GM19397 (cell line): ENCODE measurements around the gene NAPSA.
"Not testable (repeated sequence)": the region's sequence is repeated elsewhere in the genome, so short reads cannot be mapped to it uniquely, and the experiment has no call there.

Source experiments
- ATAC-seq: cut with Tn5 transposase; IDR thresholded peaks from one replicate; pipeline ENCODE4 v1.9.1; 2021; ENCODE audit warnings: mild to moderate bottlenecking, moderate library complexity; ENCODE audit not compliant: unreplicated experiment

Gene NAPSA

DNA sequence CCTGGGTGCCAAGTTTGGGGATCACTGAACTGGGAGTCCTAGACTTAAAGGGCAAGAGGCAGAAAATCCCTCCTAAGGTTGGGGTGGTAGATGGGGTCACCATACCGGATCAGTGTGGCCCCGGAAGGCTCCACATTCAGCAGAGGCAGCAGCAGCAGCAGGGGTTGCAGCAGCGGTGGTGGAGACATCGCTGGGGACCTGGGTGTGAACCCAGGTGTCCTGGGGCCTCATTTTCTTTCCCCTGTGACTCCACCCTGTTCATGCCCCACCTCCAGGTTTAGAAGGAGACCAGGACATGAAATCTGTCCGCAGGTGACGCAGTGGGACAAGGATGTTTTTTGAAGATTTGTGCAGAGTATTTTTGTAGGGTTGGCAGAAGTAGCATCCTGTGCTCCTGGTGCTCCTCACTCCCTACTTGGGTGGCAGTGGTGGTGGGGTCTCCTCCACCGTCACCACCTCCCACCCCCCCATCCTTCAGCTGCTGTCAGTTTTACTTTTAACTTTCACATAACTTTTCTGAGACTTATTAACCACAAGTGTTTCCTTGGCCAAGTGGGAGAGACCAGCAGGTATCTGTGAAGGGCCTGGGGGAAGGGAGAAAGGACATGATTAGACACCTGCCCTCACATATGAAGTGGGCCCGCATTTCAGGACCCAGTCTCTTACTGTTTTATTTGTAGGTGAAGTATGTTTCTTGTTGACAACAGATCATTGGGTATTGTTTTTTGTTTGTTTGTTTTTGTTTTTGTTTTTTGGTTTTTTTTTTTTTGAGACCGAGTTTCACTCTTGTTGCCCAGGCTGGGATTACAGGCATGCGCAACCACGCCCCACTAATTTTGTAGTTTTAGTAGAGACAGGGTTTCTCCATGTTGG lies at the start of gene NAPSA:
Gene NAPSA, minus strand, starts transcription at position 206 of the 873 bp plus-strand sequence. Its CDS starts 18 bp downstream, at position 188.
- no peak for ATAC-seq

DNA sequence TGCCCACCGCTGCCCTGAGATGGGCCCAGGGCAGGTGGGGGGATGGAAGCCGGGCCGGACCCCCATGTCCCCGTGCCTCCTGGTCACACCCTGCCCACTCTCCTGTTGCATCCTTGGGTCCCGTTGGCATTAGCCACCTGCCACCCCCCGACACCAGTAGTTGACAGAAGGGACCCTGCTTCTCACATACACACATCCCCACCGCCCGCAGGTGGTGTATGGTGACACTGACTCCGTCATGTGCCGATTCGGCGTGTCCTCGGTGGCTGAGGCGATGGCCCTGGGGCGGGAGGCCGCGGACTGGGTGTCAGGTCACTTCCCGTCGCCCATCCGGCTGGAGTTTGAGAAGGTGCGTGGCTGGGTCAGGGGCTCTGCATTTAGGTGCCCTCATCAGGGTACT lies 48.1 kb upstream of the NAPSA start:
- no peak for ATAC-seq

DNA sequence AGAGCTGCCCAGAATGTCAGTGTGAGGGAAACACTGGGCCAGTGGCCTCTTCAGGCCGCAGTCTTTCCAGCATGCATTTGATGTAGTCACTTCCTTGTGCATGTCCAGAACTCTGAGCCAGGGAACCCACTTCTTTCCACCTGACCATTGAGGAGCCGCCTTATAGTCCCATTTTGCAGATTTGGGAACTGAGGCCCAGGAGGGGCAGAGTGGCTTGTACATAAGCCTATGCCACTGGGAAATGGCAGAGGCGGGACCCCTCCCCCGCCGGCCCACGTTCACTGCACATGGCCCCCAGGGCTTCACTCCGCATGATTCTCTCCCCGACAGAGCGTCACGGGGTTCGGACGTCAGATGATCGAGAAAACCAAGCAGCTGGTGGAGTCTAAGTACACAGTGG lies 47.7 kb upstream of the NAPSA start:
- no peak for ATAC-seq

DNA sequence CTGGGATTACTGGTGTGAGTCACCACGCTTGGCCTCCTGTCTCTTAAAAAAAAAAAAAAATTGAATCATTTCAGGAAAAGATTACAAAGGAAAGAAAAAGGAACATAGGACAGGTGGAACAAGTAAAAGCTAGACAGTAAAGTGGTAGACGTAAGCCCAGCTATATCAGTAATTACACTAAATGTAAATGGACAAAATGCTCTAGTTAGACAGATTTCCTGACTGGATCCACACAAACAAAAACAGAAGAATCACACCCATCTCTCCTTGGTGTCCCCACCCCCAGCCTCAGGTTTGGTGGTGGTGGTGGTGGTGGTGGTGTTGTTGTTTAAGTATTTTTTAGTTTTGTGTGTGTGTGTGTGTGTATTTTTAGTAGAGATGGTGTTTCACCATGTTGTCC lies 47.0 kb upstream of the NAPSA start:
- no peak for ATAC-seq

DNA sequence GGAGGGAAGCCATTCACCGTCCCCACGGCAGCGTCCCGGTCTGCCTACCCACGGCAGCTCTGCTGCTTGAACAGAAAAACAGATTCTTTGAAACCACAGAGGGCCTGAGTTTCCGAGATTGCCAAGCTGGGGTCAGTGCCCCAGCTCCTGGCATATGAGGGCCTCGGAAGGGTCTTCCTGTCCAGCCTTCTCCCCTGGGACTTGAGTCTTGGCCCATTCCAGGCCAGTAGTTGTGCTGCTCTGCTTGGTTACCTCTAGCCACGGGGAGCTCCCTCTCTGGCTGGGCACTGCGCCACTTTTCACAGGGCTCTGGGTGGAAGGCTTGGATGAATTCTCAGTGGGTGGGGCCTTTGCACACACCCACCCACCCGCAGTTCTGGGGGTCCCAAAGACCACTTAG lies 44.7 kb upstream of the NAPSA start:
- no peak for ATAC-seq

DNA sequence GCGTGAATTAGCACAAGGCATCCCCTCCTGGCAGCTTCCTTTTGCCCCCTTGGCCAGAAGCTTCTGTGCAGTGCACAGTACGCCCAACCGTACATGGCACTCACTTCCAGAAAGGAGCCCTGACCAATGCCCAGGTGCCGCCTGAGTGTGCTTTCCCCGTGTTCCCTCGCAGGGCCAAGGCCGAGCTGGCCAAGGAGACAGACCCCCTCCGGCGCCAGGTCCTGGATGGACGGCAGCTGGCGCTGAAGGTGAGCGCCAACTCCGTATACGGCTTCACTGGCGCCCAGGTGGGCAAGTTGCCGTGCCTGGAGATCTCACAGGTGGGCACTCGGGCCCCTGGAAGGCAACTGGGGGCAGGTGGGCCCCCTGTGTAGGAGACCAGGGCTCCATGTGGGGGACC lies 43.9 kb upstream of the NAPSA start:
- no peak for ATAC-seq

DNA sequence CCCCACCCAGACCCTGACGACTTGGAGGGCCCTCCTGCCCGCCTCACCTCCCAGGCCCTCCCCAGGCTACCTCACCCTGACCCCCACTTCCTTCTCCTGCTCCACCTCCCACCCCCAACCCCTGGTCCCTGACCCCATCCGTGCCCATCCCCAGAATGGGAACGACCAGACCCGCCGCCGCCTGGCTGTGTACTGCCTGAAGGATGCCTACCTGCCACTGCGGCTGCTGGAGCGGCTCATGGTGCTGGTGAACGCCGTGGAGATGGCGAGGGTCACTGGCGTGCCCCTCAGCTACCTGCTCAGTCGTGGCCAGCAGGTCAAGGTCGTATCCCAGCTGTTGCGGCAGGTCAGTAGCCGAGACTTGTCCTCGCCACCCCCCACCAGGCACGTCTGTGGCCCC lies 41.4 kb upstream of the NAPSA start:
- no peak for ATAC-seq

DNA sequence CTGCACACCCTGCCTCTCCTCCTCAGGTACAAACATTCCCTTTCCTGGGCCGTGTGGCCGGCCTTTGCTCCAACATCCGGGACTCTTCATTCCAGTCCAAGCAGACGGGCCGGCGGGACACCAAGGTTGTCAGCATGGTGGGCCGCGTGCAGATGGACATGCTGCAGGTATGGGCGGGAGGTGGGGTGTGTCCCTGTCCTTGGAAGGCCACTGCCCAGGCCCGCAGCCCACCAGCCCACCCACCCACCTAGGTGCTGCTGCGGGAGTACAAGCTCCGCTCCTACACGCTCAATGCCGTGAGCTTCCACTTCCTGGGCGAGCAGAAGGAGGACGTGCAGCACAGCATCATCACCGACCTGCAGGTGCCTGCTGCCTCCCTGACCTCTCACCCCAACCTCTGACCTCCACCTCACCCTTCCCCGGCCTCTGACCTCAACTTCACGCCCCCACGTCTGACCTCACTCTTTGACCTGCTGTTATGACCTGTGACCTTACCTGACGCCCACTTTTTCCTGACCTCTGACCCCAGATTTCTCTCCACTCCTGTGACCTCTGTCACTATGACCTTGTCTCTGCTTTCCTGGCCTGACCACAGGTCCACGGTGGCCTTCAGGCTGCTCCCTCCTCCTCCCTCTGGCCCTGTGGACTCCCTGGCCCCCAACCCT lies 40.8 kb upstream of the NAPSA start:
- ATAC-seq: no peak

DNA sequence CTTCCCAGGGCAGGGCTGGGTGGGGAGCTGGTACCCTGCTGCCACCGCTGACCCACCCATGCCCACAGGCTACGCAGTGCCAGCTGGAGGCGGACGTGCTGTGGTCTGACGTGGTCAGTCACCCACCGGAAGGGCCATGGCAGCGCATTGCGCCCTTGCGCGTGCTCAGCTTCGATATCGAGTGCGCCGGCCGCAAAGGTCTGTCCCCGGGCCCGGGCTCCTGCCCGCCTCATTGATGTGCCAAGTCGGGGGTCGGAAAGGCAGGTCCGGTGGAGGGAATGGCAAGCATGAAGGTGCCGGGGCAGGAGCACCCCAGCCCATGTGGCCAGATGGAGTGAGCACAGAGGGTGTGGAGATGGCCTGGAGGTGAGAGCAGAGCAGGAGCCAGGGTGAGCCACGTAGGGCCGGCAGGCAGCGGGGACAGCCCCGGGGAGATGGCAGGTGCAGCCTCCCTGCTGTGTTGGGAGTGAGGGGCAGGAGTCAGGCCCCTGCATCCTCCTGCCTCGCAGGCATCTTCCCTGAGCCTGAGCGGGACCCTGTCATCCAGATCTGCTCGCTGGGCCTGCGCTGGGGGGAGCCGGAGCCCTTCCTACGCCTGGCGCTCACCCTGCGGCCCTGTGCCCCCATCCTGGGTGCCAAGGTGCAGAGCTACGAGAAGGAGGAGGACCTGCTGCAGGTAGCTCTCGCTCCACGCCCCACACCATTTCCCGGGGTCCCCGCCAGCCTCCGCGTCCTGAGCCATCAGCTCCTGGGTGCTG lies 37.3 kb upstream of the NAPSA start:
- no peak for ATAC-seq

DNA sequence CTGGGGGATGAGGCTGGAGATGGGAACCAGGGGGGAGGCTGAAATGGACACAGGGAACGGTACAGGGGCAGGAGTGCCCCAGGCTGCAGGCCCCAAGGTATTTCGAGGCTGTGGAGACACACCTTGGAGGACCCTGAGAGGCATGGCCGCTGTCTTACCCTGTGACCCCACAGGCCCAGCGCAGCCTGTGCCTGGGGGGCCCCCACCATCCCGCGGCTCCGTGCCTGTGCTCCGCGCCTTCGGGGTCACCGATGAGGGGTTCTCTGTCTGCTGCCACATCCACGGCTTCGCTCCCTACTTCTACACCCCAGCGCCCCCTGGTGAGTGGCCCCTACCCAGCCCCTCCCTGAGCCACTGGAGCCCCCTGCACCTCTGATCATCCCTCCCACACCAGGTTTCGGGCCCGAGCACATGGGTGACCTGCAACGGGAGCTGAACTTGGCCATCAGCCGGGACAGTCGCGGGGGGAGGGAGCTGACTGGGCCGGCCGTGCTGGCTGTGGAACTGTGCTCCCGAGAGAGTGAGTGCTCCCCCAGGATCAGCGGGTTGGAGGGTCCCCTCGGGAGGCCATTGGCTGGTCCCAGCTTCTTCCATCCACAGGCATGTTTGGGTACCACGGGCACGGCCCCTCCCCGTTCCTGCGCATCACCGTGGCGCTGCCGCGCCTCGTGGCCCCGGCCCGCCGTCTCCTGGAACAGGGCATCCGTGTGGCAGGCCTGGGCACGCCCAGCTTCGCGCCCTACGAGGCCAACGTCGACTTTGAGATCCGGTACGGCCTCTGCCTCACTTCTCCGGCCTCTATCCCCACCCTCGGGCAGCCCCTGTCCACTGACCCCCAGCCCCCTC lies 36.4 kb upstream of the NAPSA start:
- no peak for ATAC-seq

DNA sequence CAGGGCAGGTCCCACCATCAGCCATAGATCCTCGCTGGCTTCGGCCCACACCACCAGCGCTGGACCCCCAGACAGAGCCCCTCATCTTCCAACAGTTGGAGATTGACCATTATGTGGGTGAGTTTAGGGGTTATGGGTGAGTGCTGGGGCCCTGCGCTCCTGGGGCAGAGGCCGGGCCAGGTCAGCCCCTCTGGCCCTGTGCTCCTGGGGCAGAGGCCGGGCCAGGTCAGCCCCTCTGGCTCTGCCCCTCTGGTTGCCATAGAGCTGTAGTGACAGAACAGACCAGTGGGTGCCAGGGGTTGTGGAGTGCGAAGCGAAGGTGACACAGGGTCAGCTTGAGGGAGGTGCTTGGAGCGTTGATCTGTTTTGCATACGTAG lies 33.9 kb upstream of the NAPSA start:
- ATAC-seq: no peak

DNA sequence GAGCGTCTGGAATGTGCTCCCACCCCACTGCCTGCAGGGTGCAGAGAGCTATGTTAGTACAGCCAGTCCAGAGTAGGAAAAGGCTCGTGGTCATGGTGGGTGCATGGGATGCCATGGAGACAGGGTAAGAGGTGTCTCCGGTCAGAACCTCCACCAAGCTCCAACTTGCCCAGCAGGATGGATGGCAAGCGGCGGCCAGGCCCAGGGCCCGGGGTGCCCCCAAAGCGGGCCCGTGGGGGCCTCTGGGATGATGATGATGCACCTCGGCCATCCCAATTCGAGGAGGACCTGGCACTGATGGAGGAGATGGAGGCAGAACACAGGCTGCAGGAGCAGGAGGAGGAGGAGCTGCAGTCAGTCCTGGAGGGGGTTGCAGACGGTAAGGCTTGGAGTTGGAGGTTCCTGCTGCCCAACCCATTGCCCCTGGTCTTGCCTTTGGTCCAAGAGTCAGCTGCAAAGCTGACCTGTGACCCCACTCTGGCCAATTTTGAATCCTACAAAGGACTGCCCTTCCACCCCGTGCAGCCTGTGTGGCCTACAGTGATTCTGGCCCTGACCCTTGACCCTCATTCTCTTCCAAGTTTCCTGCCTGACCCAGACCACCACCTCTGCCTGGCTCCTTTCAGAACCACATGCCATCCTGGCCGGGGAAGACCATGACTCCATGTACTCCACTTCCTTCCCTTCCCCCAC lies 33.4 kb upstream of the NAPSA start:
- no peak for ATAC-seq

DNA sequence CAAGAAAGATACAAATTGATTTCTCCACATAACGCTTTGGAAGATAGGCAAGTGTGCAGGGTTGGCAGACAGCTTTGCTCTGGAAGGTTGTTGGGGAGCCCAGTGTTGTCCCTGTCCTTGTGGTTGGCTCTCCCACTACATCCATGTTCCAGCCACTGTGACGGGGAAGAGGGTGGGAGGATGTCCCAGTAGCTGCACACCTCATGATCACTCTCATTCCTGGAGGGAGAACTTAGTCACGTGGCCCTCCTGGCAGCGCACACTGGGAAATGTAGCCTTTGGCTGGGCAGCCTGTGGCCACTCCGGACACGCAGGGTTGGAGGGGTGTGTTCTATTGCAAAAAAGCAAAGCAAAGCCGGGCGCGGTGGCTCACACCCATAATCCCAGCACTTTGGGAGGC lies 28.6 kb upstream of the NAPSA start:
- no peak for ATAC-seq

DNA sequence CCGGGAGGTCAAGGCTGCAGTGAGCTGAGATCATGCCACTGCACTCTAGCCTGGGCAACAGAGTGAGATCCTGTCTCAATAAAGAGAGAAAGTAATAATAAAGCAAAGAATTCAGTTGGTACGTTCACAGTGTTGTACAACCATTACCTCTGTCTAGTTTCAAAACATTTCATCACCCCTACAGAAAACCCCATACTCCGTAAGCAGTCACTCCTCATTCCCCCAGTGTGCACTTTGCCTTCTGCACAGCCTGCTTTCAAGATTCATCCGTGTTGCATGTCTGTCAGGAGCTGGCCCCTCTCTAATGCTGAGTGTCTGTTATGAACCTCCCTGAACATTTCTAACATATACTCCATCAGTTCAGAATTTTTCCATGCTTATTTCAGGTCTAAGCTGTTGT lies 28.1 kb upstream of the NAPSA start:
- ATAC-seq: no peak

DNA sequence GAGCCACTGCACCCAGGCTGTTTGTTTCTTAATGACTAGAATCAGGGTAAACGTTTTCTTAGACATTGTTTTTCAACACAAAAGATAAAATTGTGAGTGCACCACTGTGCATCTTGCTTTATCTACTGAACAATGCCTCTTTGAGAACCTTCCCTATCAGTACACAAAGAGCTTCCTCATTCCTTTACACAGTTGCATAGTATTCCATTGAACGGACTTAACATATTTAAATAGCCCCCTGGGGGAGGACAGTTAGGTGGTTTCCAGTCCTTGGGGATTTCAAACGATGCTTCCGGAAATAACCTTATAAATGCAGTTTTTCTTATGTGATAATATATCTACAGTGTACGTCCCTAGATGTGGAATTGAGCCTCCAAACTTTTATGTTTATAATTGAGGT lies 27.3 kb upstream of the NAPSA start:
- no peak for ATAC-seq

DNA sequence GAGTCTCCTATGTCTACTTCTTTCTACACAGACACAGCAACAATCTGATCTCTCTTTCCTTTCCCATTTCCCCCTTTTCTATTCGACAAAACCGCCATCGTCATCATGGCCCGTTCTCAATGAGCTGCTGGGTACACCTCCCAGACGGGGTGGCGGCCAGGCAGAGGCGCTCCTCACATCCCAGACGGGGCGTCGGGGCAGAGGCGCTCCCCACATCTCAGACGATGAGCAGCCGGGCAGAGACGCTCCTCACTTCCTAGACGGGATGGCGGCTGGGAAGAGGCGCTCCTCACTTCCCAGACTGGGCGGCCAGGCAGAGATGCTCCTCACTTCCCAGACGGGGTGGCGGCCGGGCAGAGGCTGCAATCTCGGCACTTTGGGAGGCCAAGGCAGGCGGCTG lies 25.5 kb upstream of the NAPSA start:
- ATAC-seq: not testable (repeated sequence)

DNA sequence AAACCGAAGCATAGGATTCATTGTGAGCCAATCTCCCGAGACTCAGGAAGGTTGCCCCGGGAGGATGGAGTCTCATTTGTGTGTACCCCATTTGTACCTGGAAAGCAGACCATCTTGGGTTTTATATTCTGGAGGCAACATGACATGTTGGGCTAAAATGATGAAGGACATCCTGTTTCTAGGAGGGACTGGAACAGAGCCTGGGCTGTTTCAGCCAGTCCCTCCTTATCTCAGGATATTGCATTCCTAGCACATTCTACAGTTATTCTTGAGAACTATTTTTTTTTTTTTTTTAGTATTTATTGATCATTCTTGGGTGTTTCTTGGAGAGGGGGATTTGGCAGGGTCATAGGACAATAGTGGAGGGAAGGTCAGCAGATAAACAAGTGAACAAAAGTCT lies 24.9 kb upstream of the NAPSA start:
- ATAC-seq: not testable (repeated sequence)

DNA sequence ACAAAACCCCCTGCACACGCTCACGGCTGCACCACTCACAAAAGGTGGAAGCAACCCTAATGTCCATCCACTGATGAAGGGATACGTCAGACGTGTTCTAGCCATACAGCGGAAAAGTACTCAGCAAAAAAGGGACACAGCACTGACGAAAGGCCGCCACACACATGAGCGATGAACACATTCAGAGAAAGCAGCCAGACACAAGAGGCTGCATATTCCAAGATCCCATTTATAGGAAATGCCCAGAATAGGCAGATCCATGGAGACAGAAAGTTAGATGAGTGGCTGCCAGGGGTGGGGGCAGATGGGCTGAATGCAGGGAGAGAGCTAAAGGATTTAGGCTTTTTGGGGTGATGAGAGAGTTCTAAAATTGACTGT lies 22.4 kb upstream of the NAPSA start:
- no peak for ATAC-seq

DNA sequence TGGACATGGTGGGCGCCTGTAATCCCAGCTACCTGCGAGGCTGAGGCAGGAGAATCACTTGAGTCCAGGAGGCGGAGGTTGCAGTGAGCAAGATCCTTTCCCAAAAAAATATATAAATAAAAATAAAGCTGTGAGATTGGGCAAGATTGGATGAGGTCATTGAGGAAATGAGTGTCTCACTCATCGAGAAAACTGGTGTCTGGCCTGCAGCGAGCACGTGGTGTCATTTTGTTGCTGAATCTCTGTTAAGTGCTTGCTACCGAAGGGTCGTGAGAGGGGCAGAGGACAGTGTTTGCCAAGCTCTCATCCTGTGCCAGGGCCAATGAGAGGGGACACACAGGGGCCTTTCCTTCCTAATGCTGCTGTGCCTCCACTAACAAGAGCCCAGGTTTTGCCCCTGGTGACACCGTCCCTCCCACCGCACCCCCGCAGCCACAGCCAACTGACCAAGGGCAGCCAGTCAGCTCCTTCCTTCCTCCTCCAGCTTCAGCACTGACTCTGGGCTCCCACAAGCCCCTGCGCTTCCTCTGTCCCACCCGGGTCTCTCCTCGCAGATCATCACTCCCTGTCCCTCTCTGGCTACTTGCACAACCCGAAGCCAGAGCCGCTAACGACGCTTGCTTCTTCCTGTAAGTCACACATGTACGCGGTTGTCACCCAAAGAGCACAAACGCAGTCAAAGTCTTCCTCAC lies 21.9 kb upstream of the NAPSA start:
- ATAC-seq: no peak
